Neural cell (in vitro differentiated cells): ENCODE measurements around the gene NXPH3. TPM values are rescaled to one million over a fixed set of nuclear protein-coding genes. Genes with fewer than 3 reads are reported as not detected.
A peak's percentile ranks its signal among the peaks of the same experiment; 100 is the strongest.
"Not testable (repeated sequence)": the region's sequence is repeated elsewhere in the genome, so short reads cannot be mapped to it uniquely, and the experiment has no call there.

Experiments
- H2AFZ ChIP-seq: fragments of 200-600, 300-800 bp; sonication (generic), shearing (Covaris generic); 2 replicates; pipeline ENCODE4 v1.6.0; 2014; ENCODE audit warnings: low read depth, mild to moderate bottlenecking, antibody characterized with exemption, low read length, moderate library complexity
- H3F3A ChIP-seq: fragments of 200-600 bp; shearing (Covaris generic); 2 replicates; pipeline ENCODE4 v1.6.1; 2016; ENCODE audit warnings: mild to moderate bottlenecking, moderate library complexity, mixed read lengths, antibody characterized with exemption, low read length; ENCODE audit not compliant: insufficient read depth, poor library complexity, severe bottlenecking
- H3K27ac ChIP-seq: fragments of 200-600, 300-800 bp; sonication (generic), shearing (Covaris generic); 2 replicates; pipeline ENCODE4 v1.5.1; 2014; ENCODE audit warnings: mild to moderate bottlenecking, low read length, moderate library complexity
- H3K27me3 ChIP-seq: fragments of 300-800, 200-600 bp; sonication (generic), shearing (Covaris generic); 2 replicates; pipeline ENCODE4 v1.6.0; 2014; ENCODE audit warnings: mild to moderate bottlenecking, low read depth, low read length, moderate library complexity; ENCODE audit not compliant: insufficient read depth
- H3K36me3 ChIP-seq: fragments of 300-800, 200-600 bp; sonication (generic), shearing (Covaris generic); 2 replicates; pipeline ENCODE4 v1.5.1; 2014; ENCODE audit warnings: mild to moderate bottlenecking, antibody characterized with exemption, low read length, moderate library complexity; ENCODE audit not compliant: insufficient read depth
- H3K4me2 ChIP-seq: fragments of 300-800, 200-600 bp; sonication (generic), shearing (Covaris generic); 2 replicates; pipeline ENCODE4 v1.6.0; 2014; ENCODE audit warnings: mild to moderate bottlenecking, low read length
- H3K4me3 ChIP-seq: fragments of 300-800, 200-600 bp; sonication (generic), shearing (Covaris generic); 2 replicates; pipeline ENCODE4 v1.5.1; 2014; ENCODE audit warnings: mild to moderate bottlenecking, low read length, moderate library complexity
- H3K79me2 ChIP-seq: fragments of 200-600 bp; shearing (Covaris generic); replicated peaks from 2 replicates; pipeline ENCODE4 v1.6.0; 2014; ENCODE audit warnings: mild to moderate bottlenecking, low read length, moderate library complexity; ENCODE audit not compliant: insufficient read depth
- H3K9ac ChIP-seq: fragments of 300-800, 200-600 bp; sonication (generic), shearing (Covaris generic); 2 replicates; pipeline ENCODE4 v1.6.1; 2016; ENCODE audit warnings: mild to moderate bottlenecking, low read length, mixed read lengths
- H3K9me2 ChIP-seq: fragments of 200-600 bp; shearing (Covaris generic); 2 replicates; pipeline ENCODE4 v1.6.1; 2016; ENCODE audit warnings: mild to moderate bottlenecking, low read length, mixed read lengths; ENCODE audit not compliant: insufficient read depth
- H3K9me3 ChIP-seq: fragments of 200-600, 300-800 bp; sonication (generic), shearing (Covaris generic); 2 replicates; pipeline ENCODE4 v1.6.1; 2016; ENCODE audit warnings: mild to moderate bottlenecking, mixed run types, low read length, moderate library complexity, mixed read lengths
- H4K20me1 ChIP-seq: fragments of 200-600 bp; shearing (Covaris generic); 2 replicates; pipeline ENCODE4 v1.6.1; 2016; ENCODE audit warnings: mild to moderate bottlenecking, mixed run types; ENCODE audit not compliant: insufficient read depth
- EP300 ChIP-seq: fragments of 450-650 bp; conservative IDR thresholded peaks from 2 replicates; pipeline ENCODE4 v1.6.1; 2014; ENCODE audit warnings: antibody characterized with exemption, mild to moderate bottlenecking, moderate library complexity; ENCODE audit not compliant: poor library complexity, severe bottlenecking
- EZH2 ChIP-seq: fragments of 200-600, 300-800 bp; shearing (Covaris generic), sonication (generic); IDR thresholded peaks from 2 replicates; pipeline ENCODE4 v1.6.1; 2014; ENCODE audit warnings: antibody characterized with exemption, low read length, borderline replicate concordance, mild to moderate bottlenecking; ENCODE audit not compliant: insufficient read depth, poor library complexity, severe bottlenecking
- MXI1 ChIP-seq: fragments of 450-650 bp; conservative IDR thresholded peaks from 2 replicates; pipeline ENCODE4 v1.6.1; 2014; ENCODE audit warnings: antibody characterized with exemption, mild to moderate bottlenecking; ENCODE audit not compliant: poor library complexity, severe bottlenecking
- POLR2AphosphoS5 ChIP-seq: IDR thresholded peaks from 2 replicates; pipeline ENCODE4 v1.6.1; 2012
- RAD21 ChIP-seq: fragments of 450-650 bp; conservative IDR thresholded peaks from 2 replicates; pipeline ENCODE4 v1.6.1; 2014; ENCODE audit warnings: antibody characterized with exemption, mild to moderate bottlenecking, moderate library complexity
- SMC3 ChIP-seq: fragments of 450-650 bp; conservative IDR thresholded peaks from 2 replicates; pipeline ENCODE4 v1.6.1; 2014; ENCODE audit warnings: antibody characterized with exemption, mild to moderate bottlenecking, moderate library complexity; ENCODE audit not compliant: poor library complexity
- TAF1 ChIP-seq: IDR thresholded peaks from 2 replicates; pipeline ENCODE4 v1.6.1; 2012; ENCODE audit warnings: low read depth
- polyA plus RNA-seq: library from polyadenylated mRNA; depleted of rRNA; stranded (reverse); fragments of >200 nt; gene quantifications from 2 replicates; pipeline ENCODE4 v1.2.3, GENCODE V29; 2014
- TF ChIP-seq, protein P1 (sequence below): fragments of 450-650 bp; IDR thresholded peaks from 2 replicates; pipeline ENCODE4 v1.5.1; 2014; ENCODE audit warnings: antibody characterized with exemption, mild to moderate bottlenecking, moderate library complexity; ENCODE audit not compliant: poor library complexity, severe bottlenecking
- TF ChIP-seq, protein P2 (sequence below): IDR thresholded peaks from 2 replicates; pipeline ENCODE4 v1.6.1; 2012; ENCODE audit warnings: borderline replicate concordance

Gene NXPH3
- polyA plus RNA-seq, 1 donor from 2014 or later = 2.4 TPM

DNA sequence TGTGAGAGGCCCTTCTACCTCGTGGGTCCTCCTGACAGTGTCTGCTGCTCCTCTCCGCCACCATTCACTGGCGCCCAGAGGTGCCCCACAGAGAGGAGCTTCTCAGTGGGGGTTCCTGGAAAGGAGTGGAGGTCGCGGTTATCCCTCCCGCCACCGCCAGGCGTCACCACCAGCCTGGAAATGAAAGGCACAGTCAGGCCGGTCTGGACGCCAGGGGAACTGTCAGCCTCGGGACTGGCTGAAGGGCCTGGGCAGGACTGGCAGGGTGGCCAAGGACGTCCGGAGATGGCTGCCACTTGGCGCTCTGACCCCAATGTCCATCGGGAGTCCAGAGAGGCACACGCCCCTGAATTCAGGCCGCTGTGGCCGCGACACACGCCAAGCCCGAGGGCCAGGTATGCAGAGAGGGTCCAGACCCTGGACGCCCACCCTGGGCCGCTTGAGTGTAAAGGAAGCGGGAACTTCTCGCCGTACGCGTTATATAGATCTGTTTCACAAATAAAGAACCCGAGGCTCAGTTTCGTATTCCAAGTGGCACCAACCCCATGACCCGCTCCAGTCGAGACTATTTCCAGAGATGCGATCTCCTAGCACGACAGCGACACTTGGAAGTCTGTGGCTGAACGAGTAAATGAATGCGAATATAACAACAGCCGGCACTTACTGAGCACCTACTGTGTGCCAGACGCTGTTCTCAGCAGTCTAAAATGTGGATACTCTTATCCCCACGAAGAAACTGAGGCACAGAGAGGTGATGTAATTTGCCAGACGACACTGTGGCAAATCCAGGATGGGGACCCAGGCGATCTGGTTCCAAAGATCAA lies 7.6 kb upstream of the NXPH3 start:
- Histone ChIP-seq H3K4me3 (peak overlapping the region; percentile 51), H3K79me2 (no peaks in the 10 kb centered on the region), H3K9ac (no peak overlapping the region), H3F3A (no peaks in the 10 kb centered on the region), H2AFZ (no peak overlapping the region), H4K20me1 (no peaks in the 10 kb centered on the region), H3K27ac (no peak overlapping the region), H3K27me3 (peaks cover 17% of the 10 kb centered on the region), H3K9me3 (no peaks in the 10 kb centered on the region), H3K36me3 (no peaks in the 10 kb centered on the region), H3K4me2 (no peak overlapping the region), H3K9me2 (no peaks in the 10 kb centered on the region)
- TF ChIP-seq RAD21 (peak; percentile 98), EP300 (no peak), SMC3 (peak; percentile 98), MXI1 (no peak)
- TF ChIP-seq, protein P1, sequence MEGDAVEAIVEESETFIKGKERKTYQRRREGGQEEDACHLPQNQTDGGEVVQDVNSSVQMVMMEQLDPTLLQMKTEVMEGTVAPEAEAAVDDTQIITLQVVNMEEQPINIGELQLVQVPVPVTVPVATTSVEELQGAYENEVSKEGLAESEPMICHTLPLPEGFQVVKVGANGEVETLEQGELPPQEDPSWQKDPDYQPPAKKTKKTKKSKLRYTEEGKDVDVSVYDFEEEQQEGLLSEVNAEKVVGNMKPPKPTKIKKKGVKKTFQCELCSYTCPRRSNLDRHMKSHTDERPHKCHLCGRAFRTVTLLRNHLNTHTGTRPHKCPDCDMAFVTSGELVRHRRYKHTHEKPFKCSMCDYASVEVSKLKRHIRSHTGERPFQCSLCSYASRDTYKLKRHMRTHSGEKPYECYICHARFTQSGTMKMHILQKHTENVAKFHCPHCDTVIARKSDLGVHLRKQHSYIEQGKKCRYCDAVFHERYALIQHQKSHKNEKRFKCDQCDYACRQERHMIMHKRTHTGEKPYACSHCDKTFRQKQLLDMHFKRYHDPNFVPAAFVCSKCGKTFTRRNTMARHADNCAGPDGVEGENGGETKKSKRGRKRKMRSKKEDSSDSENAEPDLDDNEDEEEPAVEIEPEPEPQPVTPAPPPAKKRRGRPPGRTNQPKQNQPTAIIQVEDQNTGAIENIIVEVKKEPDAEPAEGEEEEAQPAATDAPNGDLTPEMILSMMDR = peak; percentile 98

DNA sequence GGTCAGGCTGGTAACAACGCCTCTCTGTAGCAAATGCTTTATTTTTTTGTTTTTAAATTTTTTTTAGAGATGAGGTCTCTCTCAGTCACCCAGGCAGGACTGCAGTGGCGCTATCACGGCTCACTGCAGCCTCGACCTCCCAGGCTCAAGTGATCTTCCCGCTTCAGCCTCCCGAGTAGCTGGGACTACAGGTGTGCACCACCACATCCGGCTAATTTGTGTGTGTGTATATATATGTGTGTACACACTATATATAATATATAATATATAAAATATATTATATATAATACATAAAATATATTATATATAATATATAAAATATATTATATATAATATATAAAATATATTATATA lies 7.0 kb upstream of the NXPH3 start:
- not testable (repeated sequence) for H3K79me2 ChIP-seq, H3K27ac ChIP-seq, H3K9me3 ChIP-seq, H2AFZ ChIP-seq, H3K9ac ChIP-seq, H3K4me2 ChIP-seq, H3K4me3 ChIP-seq, H3K36me3 ChIP-seq, H3K9me2 ChIP-seq, H4K20me1 ChIP-seq, H3F3A ChIP-seq
- H3K27me3 ChIP-seq = peaks cover 23% of the 10 kb centered on the region

DNA sequence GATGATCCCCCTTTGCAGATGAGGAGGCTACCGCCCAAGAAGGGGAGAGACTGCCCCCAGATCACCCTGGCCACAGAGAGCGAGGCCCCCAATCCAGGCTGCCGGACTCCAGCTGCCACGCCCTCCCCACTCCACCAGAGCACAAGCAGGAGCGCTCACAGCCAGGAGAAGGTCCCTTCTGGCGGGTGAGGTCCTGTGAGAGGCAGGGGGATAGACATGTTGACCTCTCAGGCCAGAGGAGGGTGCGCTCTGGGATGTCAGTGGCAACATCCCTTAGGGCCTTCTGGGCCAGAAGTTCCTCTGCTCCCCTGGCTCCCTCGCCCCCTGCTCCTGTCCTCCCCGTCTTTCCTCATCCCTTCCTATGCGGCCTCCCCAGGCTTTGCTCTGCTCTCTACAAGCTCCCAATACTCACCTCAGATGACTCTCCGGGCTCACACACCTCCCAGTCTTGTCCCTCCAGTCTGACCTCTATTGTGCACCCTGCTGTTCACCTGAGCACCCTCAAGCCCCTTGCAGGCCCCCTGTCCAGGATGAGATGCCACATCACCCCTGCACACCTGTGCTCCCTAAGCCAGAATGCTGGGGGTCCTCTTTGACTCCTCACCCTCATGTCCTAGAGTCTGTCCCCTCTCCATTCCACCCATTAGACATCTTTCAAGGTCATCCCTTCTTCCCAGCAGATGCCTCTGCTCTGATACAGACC lies 5.0 kb upstream of the NXPH3 start:
- Histone ChIP-seq H3K79me2 (no peaks in the 10 kb centered on the region), H3K9me3 (no peaks in the 10 kb centered on the region), H3K27me3 (peaks cover 36% of the 10 kb centered on the region), H3F3A (no peaks in the 10 kb centered on the region), H3K9ac (no peak overlapping the region), H3K36me3 (no peaks in the 10 kb centered on the region), H3K4me3 (no peak overlapping the region), H4K20me1 (no peaks in the 10 kb centered on the region), H3K27ac (no peak overlapping the region), H2AFZ (no peak overlapping the region), H3K9me2 (no peaks in the 10 kb centered on the region), H3K4me2 (no peak overlapping the region)
- TF ChIP-seq RAD21 = no peak
- no peak for TF ChIP-seq POLR2AphosphoS5
- TF ChIP-seq MXI1 = no peak
- TF ChIP-seq, protein P1 = no peak
- no peak for TF ChIP-seq EZH2
- no peak for TF ChIP-seq TAF1
- no peak for TF ChIP-seq SMC3
- TF ChIP-seq, protein P2, sequence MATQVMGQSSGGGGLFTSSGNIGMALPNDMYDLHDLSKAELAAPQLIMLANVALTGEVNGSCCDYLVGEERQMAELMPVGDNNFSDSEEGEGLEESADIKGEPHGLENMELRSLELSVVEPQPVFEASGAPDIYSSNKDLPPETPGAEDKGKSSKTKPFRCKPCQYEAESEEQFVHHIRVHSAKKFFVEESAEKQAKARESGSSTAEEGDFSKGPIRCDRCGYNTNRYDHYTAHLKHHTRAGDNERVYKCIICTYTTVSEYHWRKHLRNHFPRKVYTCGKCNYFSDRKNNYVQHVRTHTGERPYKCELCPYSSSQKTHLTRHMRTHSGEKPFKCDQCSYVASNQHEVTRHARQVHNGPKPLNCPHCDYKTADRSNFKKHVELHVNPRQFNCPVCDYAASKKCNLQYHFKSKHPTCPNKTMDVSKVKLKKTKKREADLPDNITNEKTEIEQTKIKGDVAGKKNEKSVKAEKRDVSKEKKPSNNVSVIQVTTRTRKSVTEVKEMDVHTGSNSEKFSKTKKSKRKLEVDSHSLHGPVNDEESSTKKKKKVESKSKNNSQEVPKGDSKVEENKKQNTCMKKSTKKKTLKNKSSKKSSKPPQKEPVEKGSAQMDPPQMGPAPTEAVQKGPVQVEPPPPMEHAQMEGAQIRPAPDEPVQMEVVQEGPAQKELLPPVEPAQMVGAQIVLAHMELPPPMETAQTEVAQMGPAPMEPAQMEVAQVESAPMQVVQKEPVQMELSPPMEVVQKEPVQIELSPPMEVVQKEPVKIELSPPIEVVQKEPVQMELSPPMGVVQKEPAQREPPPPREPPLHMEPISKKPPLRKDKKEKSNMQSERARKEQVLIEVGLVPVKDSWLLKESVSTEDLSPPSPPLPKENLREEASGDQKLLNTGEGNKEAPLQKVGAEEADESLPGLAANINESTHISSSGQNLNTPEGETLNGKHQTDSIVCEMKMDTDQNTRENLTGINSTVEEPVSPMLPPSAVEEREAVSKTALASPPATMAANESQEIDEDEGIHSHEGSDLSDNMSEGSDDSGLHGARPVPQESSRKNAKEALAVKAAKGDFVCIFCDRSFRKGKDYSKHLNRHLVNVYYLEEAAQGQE = no peak
- TF ChIP-seq EP300 = no peak
